ENCODE data around the gene C2orf49. TPM values are rescaled to one million over a fixed set of nuclear protein-coding genes. Genes with fewer than 3 reads are reported as not detected.

The C2orf49 gene
- total and polyA plus RNA-seq, 5 donors from 2014 or later, result 11.0 to 19.5 (median 11.7) TPM

GRCh38 chr2:105375001-105375561 is 37.7 kb downstream of the C2orf49 start:
- H3K4me1 Mint-ChIP-seq, result peaks cover 4 to 26% (median 8%) of the 10 kb centered on the region in 4 donors
- H3K9me3 Mint-ChIP-seq, result no peaks in the 10 kb centered on the region
- no peak overlapping the region for H3K4me3 Mint-ChIP-seq
- no peak for DNase-seq
- H3K27me3 ChIP-seq (ENCODE audit: control insufficient read depth, insufficient read depth, low read length), result no peaks in the 10 kb centered on the region
- H3K4me3 ChIP-seq (ENCODE audit: low read depth, low read length), result no peak overlapping the region
- H3K4me1 ChIP-seq (ENCODE audit: control insufficient read depth, insufficient read depth, low read length, poor library complexity, severe bottlenecking), result peaks cover 20% of the 10 kb centered on the region
- H3K27ac ChIP-seq (ENCODE audit: insufficient read depth, low read length, poor library complexity, severe bottlenecking), result no peak overlapping the region
- no peak for ATAC-seq (ENCODE audit: low read depth in 2 of 2)
- H3K36me3 Mint-ChIP-seq, result no peaks in the 10 kb centered on the region
- no peaks in the 10 kb centered on the region for H3K36me3 ChIP-seq (ENCODE audit: control insufficient read depth, insufficient read depth, low read length)
- H3K9me3 ChIP-seq (ENCODE audit: control insufficient read depth in 2 of 2, low read length in 2 of 2), result no peaks in the 10 kb centered on the region
- H3K27ac Mint-ChIP-seq, result no peak overlapping the region
- H3K27me3 Mint-ChIP-seq, result peaks cover 4% of the 10 kb centered on the region

- no peaks in the 10 kb centered on the region for H3K9me3 ChIP-seq (ENCODE audit: control insufficient read depth in 2 of 2, low read length in 2 of 2)
- Mint-ChIP-seq H3K36me3 (no peaks in the 10 kb centered on the region), H3K27me3 (peaks cover 4% of the 10 kb centered on the region), H3K27ac (no peak overlapping the region), H3K9me3 (no peaks in the 10 kb centered on the region), H3K4me3 (no peak overlapping the region), H3K4me1 (peaks cover 3 to 23% (median 7%) of the 10 kb centered on the region in 4 donors)
- H3K27ac ChIP-seq (ENCODE audit: insufficient read depth, low read length, poor library complexity, severe bottlenecking), result no peak overlapping the region
- H3K27me3 ChIP-seq (ENCODE audit: control insufficient read depth, insufficient read depth, low read length), result no peaks in the 10 kb centered on the region
- H3K4me3 ChIP-seq (ENCODE audit: low read depth, low read length), result no peak overlapping the region
- H3K36me3 ChIP-seq (ENCODE audit: control insufficient read depth, insufficient read depth, low read length), result no peaks in the 10 kb centered on the region
- ATAC-seq (ENCODE audit: low read depth in 2 of 2) (no peak), DNase-seq (no peak)
- H3K4me1 ChIP-seq (ENCODE audit: control insufficient read depth, insufficient read depth, low read length, poor library complexity, severe bottlenecking), result peaks cover 18% of the 10 kb centered on the region
Observed at GRCh38 chr2:105376010-105376409, 38.7 kb downstream of the C2orf49 start.

DNA sequence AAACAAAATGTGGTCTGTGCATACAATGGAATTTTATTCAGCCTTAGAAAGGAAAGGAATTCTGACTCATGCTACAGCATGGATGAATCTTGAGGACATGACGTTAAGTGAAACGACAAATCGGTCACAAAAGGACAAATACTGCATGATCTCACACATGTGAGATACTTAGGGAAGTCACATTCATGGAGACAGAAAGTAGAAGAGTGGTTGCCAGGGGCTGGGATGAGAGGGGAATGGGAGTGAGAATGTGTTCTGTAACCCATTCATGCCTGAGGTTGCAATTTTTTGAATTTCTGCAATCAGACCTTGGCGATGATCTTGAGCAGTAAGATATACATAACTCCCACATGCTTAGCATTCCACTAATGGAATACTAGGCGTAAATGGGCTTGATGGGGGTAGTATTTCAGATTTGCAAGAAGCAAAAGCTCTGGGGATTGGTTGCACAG is 39.5 kb downstream of the C2orf49 start:
- Histone ChIP-seq H3K27ac (ENCODE audit: insufficient read depth, low read length, poor library complexity, severe bottlenecking) (no peak overlapping the region), H3K4me3 (ENCODE audit: low read depth, low read length) (no peak overlapping the region), H3K9me3 (ENCODE audit: control insufficient read depth in 2 of 2, low read length in 2 of 2) (no peaks in the 10 kb centered on the region), H3K4me1 (ENCODE audit: control insufficient read depth, insufficient read depth, low read length, poor library complexity, severe bottlenecking) (peaks cover 18% of the 10 kb centered on the region), H3K36me3 (ENCODE audit: control insufficient read depth, insufficient read depth, low read length) (no peaks in the 10 kb centered on the region), H3K27me3 (ENCODE audit: control insufficient read depth, insufficient read depth, low read length) (no peaks in the 10 kb centered on the region)
- H3K27me3 Mint-ChIP-seq, result peaks cover 8% of the 10 kb centered on the region
- H3K36me3 Mint-ChIP-seq, result no peaks in the 10 kb centered on the region
- no peak for DNase-seq
- H3K4me1 Mint-ChIP-seq, result peaks cover 3 to 23% (median 7%) of the 10 kb centered on the region in 4 donors
- no peak overlapping the region for H3K4me3 Mint-ChIP-seq
- ATAC-seq (ENCODE audit: low read depth in 2 of 2), result no peak
- H3K9me3 Mint-ChIP-seq, result no peaks in the 10 kb centered on the region
- no peak overlapping the region for H3K27ac Mint-ChIP-seq

DNA sequence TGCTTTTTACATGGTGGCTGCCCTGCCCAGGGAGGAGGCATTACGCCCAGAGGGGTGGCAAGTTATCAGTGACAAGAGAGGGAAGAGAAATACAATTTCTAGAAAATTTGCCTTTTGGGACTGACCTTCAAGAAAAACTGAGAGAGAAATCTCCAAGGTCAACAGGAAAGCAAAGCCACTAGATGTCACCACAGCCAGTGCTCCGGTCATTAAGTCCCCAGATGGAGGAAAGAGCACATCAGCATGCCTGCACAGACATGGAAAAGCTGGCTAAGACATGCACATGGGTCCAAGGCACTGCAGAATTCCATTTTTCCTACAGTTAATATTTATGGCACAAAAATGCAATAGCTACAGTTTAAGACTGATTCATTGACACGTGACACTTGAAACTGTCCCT is 40.5 kb downstream of the C2orf49 start:
- no peak overlapping the region for H3K4me3 ChIP-seq (ENCODE audit: low read depth, low read length)
- no peaks in the 10 kb centered on the region for H3K27me3 ChIP-seq (ENCODE audit: control insufficient read depth, insufficient read depth, low read length)
- H3K4me1 Mint-ChIP-seq, result peaks cover 3 to 22% (median 6%) of the 10 kb centered on the region in 4 donors
- no peaks in the 10 kb centered on the region for H3K9me3 ChIP-seq (ENCODE audit: control insufficient read depth in 2 of 2, low read length in 2 of 2)
- no peaks in the 10 kb centered on the region for H3K36me3 Mint-ChIP-seq
- ATAC-seq (ENCODE audit: low read depth in 2 of 2) (no peak), DNase-seq (no peak)
- no peak overlapping the region for H3K4me3 Mint-ChIP-seq
- H3K9me3 Mint-ChIP-seq, result no peaks in the 10 kb centered on the region
- H3K27ac Mint-ChIP-seq, result peak overlapping the region in 1 of 3 donors; percentile 61
- H3K36me3 ChIP-seq (ENCODE audit: control insufficient read depth, insufficient read depth, low read length), result no peaks in the 10 kb centered on the region
- H3K27me3 Mint-ChIP-seq, result peaks cover 8% of the 10 kb centered on the region
- H3K4me1 ChIP-seq (ENCODE audit: control insufficient read depth, insufficient read depth, low read length, poor library complexity, severe bottlenecking), result peaks cover 18% of the 10 kb centered on the region
- H3K27ac ChIP-seq (ENCODE audit: insufficient read depth, low read length, poor library complexity, severe bottlenecking), result no peak overlapping the region

DNA sequence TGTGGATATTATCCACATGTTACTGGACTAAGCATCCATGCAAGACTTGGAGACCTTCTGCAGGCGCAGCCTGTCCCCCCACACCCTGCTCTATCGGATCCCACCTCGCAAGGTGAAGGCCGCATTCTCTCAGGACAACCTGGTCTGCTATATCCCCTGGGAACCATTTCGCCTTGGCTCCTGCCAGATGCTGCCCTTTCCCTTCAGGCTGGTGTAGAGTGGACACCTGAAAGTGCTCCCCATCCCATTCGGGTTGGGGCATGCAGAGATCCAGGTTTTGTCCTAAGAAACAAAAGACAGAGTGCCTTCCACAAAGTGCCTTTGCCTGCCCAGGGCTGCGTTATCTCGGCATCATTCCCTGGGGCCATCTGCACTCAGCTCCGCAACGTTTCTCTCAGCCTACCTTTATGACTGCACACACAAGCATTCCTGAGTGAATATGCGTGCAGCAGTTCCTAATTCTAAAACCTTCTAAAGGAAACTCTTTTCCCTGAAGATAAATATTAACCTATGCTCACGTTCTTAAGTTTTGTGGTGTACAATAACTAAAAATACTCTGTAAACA is 41.0 kb downstream of the C2orf49 start:
- no peaks in the 10 kb centered on the region for H3K36me3 Mint-ChIP-seq

GRCh38 chr2:105378921-105379383 is 41.6 kb downstream of the C2orf49 start:
- Histone ChIP-seq H3K9me3 (ENCODE audit: control insufficient read depth in 2 of 2, low read length in 2 of 2) (no peaks in the 10 kb centered on the region), H3K4me3 (ENCODE audit: low read depth, low read length) (no peak overlapping the region), H3K27me3 (ENCODE audit: control insufficient read depth, insufficient read depth, low read length) (no peaks in the 10 kb centered on the region), H3K36me3 (ENCODE audit: control insufficient read depth, insufficient read depth, low read length) (no peaks in the 10 kb centered on the region), H3K27ac (ENCODE audit: insufficient read depth, low read length, poor library complexity, severe bottlenecking) (no peak overlapping the region), H3K4me1 (ENCODE audit: control insufficient read depth, insufficient read depth, low read length, poor library complexity, severe bottlenecking) (peaks cover 8% of the 10 kb centered on the region)
- Mint-ChIP-seq H3K9me3 (no peaks in the 10 kb centered on the region), H3K36me3 (no peaks in the 10 kb centered on the region), H3K27ac (no peak overlapping the region), H3K27me3 (peaks cover 8% of the 10 kb centered on the region), H3K4me1 (peaks cover 1 to 11% (median 2%) of the 10 kb centered on the region in 4 donors), H3K4me3 (no peak overlapping the region)
- DNase-seq, result no peak
- ATAC-seq (ENCODE audit: low read depth in 2 of 2), result no peak

More for the DNA sequence above, 41.0 kb downstream of the C2orf49 start:
- no peaks in the 10 kb centered on the region for H3K9me3 ChIP-seq (ENCODE audit: control insufficient read depth in 2 of 2, low read length in 2 of 2)
- peaks cover 14% of the 10 kb centered on the region for H3K4me1 ChIP-seq (ENCODE audit: control insufficient read depth, insufficient read depth, low read length, poor library complexity, severe bottlenecking)
- ATAC-seq (ENCODE audit: low read depth in 2 of 2) (no peak), DNase-seq (no peak)
- no peak overlapping the region for H3K27ac Mint-ChIP-seq
- H3K4me3 Mint-ChIP-seq, result no peak overlapping the region
- no peak overlapping the region for H3K4me3 ChIP-seq (ENCODE audit: low read depth, low read length)
- no peak overlapping the region for H3K27ac ChIP-seq (ENCODE audit: insufficient read depth, low read length, poor library complexity, severe bottlenecking)
- H3K4me1 Mint-ChIP-seq, result peaks cover 2 to 17% (median 4%) of the 10 kb centered on the region in 4 donors
- H3K9me3 Mint-ChIP-seq, result no peaks in the 10 kb centered on the region
- no peaks in the 10 kb centered on the region for H3K27me3 ChIP-seq (ENCODE audit: control insufficient read depth, insufficient read depth, low read length)
- H3K36me3 ChIP-seq (ENCODE audit: control insufficient read depth, insufficient read depth, low read length), result no peaks in the 10 kb centered on the region
- H3K27me3 Mint-ChIP-seq, result peaks cover 8% of the 10 kb centered on the region

- Histone ChIP-seq H3K4me1 (ENCODE audit: control insufficient read depth, insufficient read depth, low read length, poor library complexity, severe bottlenecking) (no peaks in the 10 kb centered on the region), H3K9me3 (ENCODE audit: control insufficient read depth in 2 of 2, low read length in 2 of 2) (no peaks in the 10 kb centered on the region), H3K4me3 (ENCODE audit: low read depth, low read length) (no peak overlapping the region), H3K36me3 (ENCODE audit: control insufficient read depth, insufficient read depth, low read length) (no peaks in the 10 kb centered on the region), H3K27ac (ENCODE audit: insufficient read depth, low read length, poor library complexity, severe bottlenecking) (no peak overlapping the region), H3K27me3 (ENCODE audit: control insufficient read depth, insufficient read depth, low read length) (no peaks in the 10 kb centered on the region)
- Mint-ChIP-seq H3K4me3 (no peak overlapping the region), H3K4me1 (peaks cover 0 to 3% (median 0%) of the 10 kb centered on the region in 4 donors), H3K36me3 (no peaks in the 10 kb centered on the region), H3K27me3 (peaks cover 8% of the 10 kb centered on the region), H3K9me3 (peaks cover 0 to 1% (median 0%) of the 10 kb centered on the region in 7 donors), H3K27ac (no peak overlapping the region)
- DNase-seq (no peak), ATAC-seq (ENCODE audit: low read depth in 2 of 2) (no peak)
Observed at GRCh38 chr2:105379741-105380186, 42.4 kb downstream of the C2orf49 start.
